Stimulated activated naive CD8-positive, alpha-beta T cell treated with anti-CD3 and anti-CD28 coated beads, Interleukin-15, amount 100 ng/mL, for 72 hours (primary cell): ENCODE data around the gene MACROD2.

ENCODE experiments used
- ATAC-seq: fragments of 150-1000 bp; cut with Tn5 transposase; 2 replicates; pipeline ENCODE4 v1.10.0; 2021; ENCODE audit warnings: mild to moderate bottlenecking, moderate library complexity
- DNase-seq, 2 donors: peaks; one replicate each; pipeline ENCODE4 v3.0.0; 2021 to 2022
- H3K27ac Mint-ChIP-seq, 2 donors: one replicate each; pipeline ENCODE4 v1.8.0; 2022; ENCODE audit warnings: mild to moderate bottlenecking in 2 of 2, mixed read lengths in 2 of 2, moderate library complexity in 2 of 2
- H3K27me3 Mint-ChIP-seq: one replicate; pipeline ENCODE4 v1.8.0; 2022; ENCODE audit warnings: mixed read lengths
- H3K4me1 Mint-ChIP-seq: one replicate; pipeline ENCODE4 v1.8.0; 2022; ENCODE audit warnings: mild to moderate bottlenecking, mixed read lengths
- H3K4me3 Mint-ChIP-seq, 2 donors: one replicate each; pipeline ENCODE4 v1.8.0; 2022; ENCODE audit warnings: mild to moderate bottlenecking in 2 of 2, mixed read lengths in 2 of 2, moderate library complexity in 1 of 2
- H3K9me3 Mint-ChIP-seq, 2 donors: one replicate each; pipeline ENCODE4 v1.8.0; 2022; ENCODE audit warnings: mixed read lengths in 2 of 2

The MACROD2 gene

DNA sequence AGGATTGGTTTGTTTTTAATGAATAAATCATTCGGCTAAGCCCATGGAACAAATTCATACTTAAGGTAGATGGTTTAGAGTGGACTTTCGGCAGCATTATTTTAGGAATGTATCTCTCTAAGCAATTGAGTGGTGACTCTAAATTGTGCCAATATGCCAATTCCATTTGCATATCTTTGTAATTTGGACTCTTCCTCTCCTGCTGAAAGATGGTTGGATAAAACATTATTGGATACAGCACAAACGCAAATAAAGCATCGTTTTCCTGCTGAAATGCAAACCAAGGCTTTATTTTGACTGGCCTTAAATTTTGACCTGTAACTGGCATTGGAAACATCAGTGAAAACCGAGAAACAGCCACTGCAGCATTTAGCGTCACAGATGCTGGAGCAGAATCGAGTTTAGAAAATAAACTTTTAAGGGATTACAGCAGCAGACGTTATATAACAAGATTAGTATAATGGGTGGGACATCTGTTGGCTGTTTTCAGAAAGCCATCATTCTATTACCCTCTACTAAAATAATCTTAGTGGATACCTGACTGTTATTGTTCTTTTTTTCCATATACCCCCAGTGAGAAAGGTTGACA, 1852.0 kb downstream of the MACROD2 start:
- no peak for DNase-seq
- Mint-ChIP-seq H3K9me3 (peaks cover 5 to 13% of the 10 kb centered on the region in 2 donors), H3K4me1 (no peaks in the 10 kb centered on the region), H3K27me3 (no peaks in the 10 kb centered on the region), H3K4me3 (no peak overlapping the region), H3K27ac (no peak overlapping the region)
- ATAC-seq = no peak

DNA sequence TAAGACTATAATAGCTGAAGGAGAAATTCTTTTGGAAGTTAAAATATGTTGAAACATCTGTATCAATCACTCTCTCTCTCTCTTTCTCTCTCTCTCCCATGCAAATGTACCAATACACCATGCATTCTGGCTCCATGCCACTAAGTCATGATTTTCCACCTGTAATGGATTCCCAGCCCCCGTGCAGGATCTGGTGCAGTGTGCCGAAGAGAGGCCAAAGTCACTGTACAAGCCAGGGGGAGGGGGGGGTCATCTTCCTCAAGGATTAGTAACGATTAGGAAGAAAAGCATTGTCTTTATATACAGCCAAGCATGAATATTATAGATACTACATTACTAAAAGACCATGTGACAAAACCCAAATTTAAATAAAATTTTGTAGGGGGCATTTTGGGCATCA, 1852.8 kb downstream of the MACROD2 start:
- no peak overlapping the region for H3K4me3 Mint-ChIP-seq
- DNase-seq (no peak), ATAC-seq (no peak)
- no peak overlapping the region for H3K27ac Mint-ChIP-seq
- no peaks in the 10 kb centered on the region for H3K27me3 Mint-ChIP-seq
- H3K4me1 Mint-ChIP-seq = no peaks in the 10 kb centered on the region
- peaks cover 5 to 13% of the 10 kb centered on the region in 2 donors for H3K9me3 Mint-ChIP-seq

GRCh38 chr20:15848995-15849610, 1853.8 kb downstream of the MACROD2 start:
- ATAC-seq (no peak), DNase-seq (no peak)
- H3K4me3 Mint-ChIP-seq = no peak overlapping the region
- H3K4me1 Mint-ChIP-seq = no peaks in the 10 kb centered on the region
- no peaks in the 10 kb centered on the region for H3K27me3 Mint-ChIP-seq
- no peak overlapping the region for H3K27ac Mint-ChIP-seq
- H3K9me3 Mint-ChIP-seq = peaks cover 5 to 18% of the 10 kb centered on the region in 2 donors

DNA sequence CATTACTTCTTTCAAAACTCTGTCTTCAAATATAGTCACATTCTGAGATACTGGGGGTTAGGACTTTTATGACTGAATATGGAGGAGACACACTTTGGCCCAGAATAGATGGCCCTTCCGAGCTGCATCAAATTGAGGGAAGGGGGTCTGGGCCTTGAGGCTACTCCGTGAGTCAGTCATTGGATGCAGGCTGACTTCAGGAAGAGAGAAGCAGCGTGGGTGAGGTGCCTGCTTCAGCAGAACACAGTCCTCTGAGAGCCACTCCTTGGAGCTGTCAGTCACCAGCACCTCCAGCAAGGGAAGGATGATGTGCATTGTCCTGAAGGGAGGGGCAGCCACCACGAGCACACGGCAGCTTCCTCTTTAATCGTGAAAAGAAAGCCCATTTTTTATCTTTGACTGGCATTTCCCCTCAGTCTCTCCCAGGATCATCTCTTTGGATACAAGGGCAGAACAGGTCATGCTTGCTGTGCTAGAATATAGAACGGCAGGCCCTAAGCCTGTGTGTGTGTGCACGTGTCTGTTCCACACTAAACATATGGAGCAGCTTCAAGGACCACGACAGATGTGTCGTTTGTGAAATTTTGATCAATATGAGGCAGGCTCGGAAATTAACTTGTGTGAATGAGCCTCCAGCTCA, 1856.4 kb downstream of the MACROD2 start:
- H3K9me3 Mint-ChIP-seq = peaks cover 5 to 21% of the 10 kb centered on the region in 2 donors
- ATAC-seq (no peak), DNase-seq (no peak)
- no peaks in the 10 kb centered on the region for H3K27me3 Mint-ChIP-seq
- H3K27ac Mint-ChIP-seq = no peak overlapping the region
- H3K4me3 Mint-ChIP-seq = no peak overlapping the region
- H3K4me1 Mint-ChIP-seq = no peaks in the 10 kb centered on the region

- H3K27me3 Mint-ChIP-seq = no peaks in the 10 kb centered on the region
- no peak overlapping the region for H3K4me3 Mint-ChIP-seq
- no peak for ATAC-seq
- no peak for DNase-seq
- peaks cover 9 to 21% of the 10 kb centered on the region in 2 donors for H3K9me3 Mint-ChIP-seq
- H3K4me1 Mint-ChIP-seq = no peaks in the 10 kb centered on the region
- no peak overlapping the region for H3K27ac Mint-ChIP-seq
Observed at GRCh38 chr20:15854911-15855310, 1859.6 kb downstream of the MACROD2 start.

- Mint-ChIP-seq H3K27me3 (no peaks in the 10 kb centered on the region), H3K9me3 (peaks cover 4 to 7% of the 10 kb centered on the region in 2 donors), H3K4me1 (no peaks in the 10 kb centered on the region), H3K4me3 (no peak overlapping the region), H3K27ac (no peak overlapping the region)
- no peak for ATAC-seq
- DNase-seq = no peak
Observed at GRCh38 chr20:15857173-15857784, 1862.0 kb downstream of the MACROD2 start.

GRCh38 chr20:15859061-15859460, 1863.7 kb downstream of the MACROD2 start:
- Mint-ChIP-seq H3K4me3 (no peak overlapping the region), H3K27me3 (no peaks in the 10 kb centered on the region), H3K27ac (no peak overlapping the region), H3K4me1 (no peaks in the 10 kb centered on the region), H3K9me3 (peaks cover 3 to 4% of the 10 kb centered on the region in 2 donors)
- ATAC-seq = no peak
- DNase-seq = no peak

DNA sequence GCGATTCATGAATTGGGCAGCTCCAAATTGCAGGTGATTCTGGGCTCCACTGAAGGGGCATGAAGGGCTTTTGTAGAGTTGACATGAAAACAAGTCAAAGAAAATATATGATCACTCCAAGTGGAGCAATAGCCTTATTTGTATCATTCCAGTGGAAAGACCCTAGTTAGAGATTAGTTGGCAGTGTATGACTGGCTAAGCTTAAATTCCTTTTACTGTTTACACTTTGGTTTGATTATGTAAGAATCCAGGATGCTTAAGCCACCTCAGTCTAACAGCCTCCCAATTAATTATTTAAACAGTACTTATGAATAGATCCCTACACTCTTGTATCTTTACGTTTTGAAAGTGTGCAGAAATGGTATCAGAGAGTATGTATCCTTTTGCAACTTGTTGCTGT, 1865.5 kb downstream of the MACROD2 start:
- DNase-seq (no peak), ATAC-seq (no peak)
- Mint-ChIP-seq H3K27me3 (no peaks in the 10 kb centered on the region), H3K9me3 (peaks cover 4 to 5% of the 10 kb centered on the region in 2 donors), H3K27ac (no peak overlapping the region), H3K4me3 (no peak overlapping the region), H3K4me1 (no peaks in the 10 kb centered on the region)

- no peaks in the 10 kb centered on the region for H3K27me3 Mint-ChIP-seq
- H3K27ac Mint-ChIP-seq = no peak overlapping the region
- no peak for ATAC-seq
- no peak for DNase-seq
- H3K9me3 Mint-ChIP-seq = peaks cover under 1 to 6% of the 10 kb centered on the region in 2 donors
- H3K4me1 Mint-ChIP-seq = no peaks in the 10 kb centered on the region
- no peak overlapping the region for H3K4me3 Mint-ChIP-seq
Observed at GRCh38 chr20:15862178-15862577, 1866.9 kb downstream of the MACROD2 start.

- no peak for ATAC-seq
- H3K27me3 Mint-ChIP-seq = no peaks in the 10 kb centered on the region
- no peak overlapping the region for H3K27ac Mint-ChIP-seq
- peaks cover 0 to 6% of the 10 kb centered on the region in 2 donors for H3K9me3 Mint-ChIP-seq
- DNase-seq = no peak
- H3K4me3 Mint-ChIP-seq = no peak overlapping the region
- H3K4me1 Mint-ChIP-seq = no peaks in the 10 kb centered on the region
Observed at GRCh38 chr20:15863735-15864134, 1868.4 kb downstream of the MACROD2 start.

DNA sequence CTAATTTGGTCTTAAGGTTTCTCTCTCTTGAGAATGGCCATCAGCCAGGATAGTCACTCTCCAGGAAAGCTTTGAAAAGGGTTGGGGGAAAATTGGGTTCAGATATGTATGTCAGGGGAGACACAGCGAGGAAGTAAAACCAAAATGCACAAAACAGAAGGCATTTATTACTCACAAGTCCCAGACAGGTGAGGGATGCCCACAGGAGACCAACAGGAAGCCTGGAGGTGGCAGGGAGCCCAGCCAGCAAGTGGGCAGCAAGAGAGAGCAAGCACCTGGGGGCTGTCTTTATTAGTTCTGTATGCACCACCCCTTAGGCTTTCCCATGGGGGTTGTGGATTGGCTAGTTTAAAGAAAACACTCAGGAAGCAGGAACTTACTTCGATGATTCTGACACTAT, 1870.2 kb downstream of the MACROD2 start:
- Mint-ChIP-seq H3K9me3 (peaks cover 0 to 6% of the 10 kb centered on the region in 2 donors), H3K4me3 (no peak overlapping the region), H3K4me1 (no peaks in the 10 kb centered on the region), H3K27ac (no peak overlapping the region), H3K27me3 (no peaks in the 10 kb centered on the region)
- no peak for ATAC-seq
- DNase-seq = no peak

GRCh38 chr20:15866916-15867730, 1871.8 kb downstream of the MACROD2 start:
- H3K4me3 Mint-ChIP-seq = no peak overlapping the region
- peaks cover 0 to 6% of the 10 kb centered on the region in 2 donors for H3K9me3 Mint-ChIP-seq
- no peaks in the 10 kb centered on the region for H3K4me1 Mint-ChIP-seq
- no peak overlapping the region for H3K27ac Mint-ChIP-seq
- no peak for DNase-seq
- no peaks in the 10 kb centered on the region for H3K27me3 Mint-ChIP-seq
- no peak for ATAC-seq

DNA sequence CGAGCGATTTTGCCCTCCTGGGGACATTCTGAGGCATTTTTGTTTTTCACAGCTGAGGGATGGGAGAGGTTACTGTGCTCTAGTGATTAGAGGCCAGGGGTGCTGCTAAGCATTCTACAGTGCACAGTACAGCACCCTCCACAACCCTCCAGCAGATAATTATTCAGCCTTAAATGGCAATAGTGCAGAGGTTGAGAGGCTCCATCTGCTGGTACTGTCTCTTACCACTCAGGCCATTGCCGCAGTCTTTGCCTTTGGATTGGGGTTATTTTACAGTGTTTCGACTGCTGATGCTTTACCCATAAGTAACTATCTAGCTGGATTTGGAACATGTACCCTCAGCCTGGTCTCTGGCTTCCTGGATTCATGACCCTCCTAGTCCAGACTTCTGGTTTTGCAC, 1872.6 kb downstream of the MACROD2 start:
- H3K4me1 Mint-ChIP-seq = no peaks in the 10 kb centered on the region
- DNase-seq (no peak), ATAC-seq (no peak)
- peaks cover 0 to 6% of the 10 kb centered on the region in 2 donors for H3K9me3 Mint-ChIP-seq
- no peak overlapping the region for H3K4me3 Mint-ChIP-seq
- H3K27ac Mint-ChIP-seq = no peak overlapping the region
- H3K27me3 Mint-ChIP-seq = no peaks in the 10 kb centered on the region

DNA sequence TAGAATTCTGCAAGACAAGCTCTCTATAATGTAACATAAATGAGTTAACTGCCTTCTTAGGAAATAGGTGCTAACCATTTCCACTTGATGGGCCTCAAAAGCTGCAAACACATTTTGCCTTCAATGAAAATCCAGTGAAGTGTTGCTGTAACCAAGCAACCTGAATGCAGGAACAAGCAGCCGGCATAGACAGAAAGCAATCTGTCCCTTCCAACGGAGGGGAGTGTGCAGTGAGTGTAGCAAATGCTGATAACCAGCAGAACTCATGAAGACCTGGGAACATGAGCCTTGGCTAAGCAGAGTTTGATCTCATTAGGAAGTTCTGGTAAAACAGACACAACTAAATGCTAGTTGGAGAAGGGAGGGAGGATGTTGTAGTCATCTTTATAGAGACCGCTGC, 1880.1 kb downstream of the MACROD2 start:
- DNase-seq = no peak
- Mint-ChIP-seq H3K27me3 (no peaks in the 10 kb centered on the region), H3K27ac (no peak overlapping the region), H3K9me3 (peaks cover 8 to 23% of the 10 kb centered on the region in 2 donors), H3K4me1 (no peaks in the 10 kb centered on the region), H3K4me3 (no peak overlapping the region)
- ATAC-seq = no peak

- peaks cover 18 to 21% of the 10 kb centered on the region in 2 donors for H3K9me3 Mint-ChIP-seq
- DNase-seq (no peak), ATAC-seq (no peak)
- no peak overlapping the region for H3K27ac Mint-ChIP-seq
- no peaks in the 10 kb centered on the region for H3K4me1 Mint-ChIP-seq
- no peak overlapping the region for H3K4me3 Mint-ChIP-seq
- no peaks in the 10 kb centered on the region for H3K27me3 Mint-ChIP-seq
Observed at GRCh38 chr20:15882553-15882952, 1887.2 kb downstream of the MACROD2 start.
